Stimulated activated CD8-positive, alpha-beta memory T cell treated with anti-CD3 and anti-CD28 coated beads, Interleukin-2, amount 100 ng/mL, for 1 hour (primary cell): Measurements from ENCODE around the gene ATG16L2.
"Not testable (repeated sequence)": the region's sequence is repeated elsewhere in the genome, so short reads cannot be mapped to it uniquely, and the experiment has no call there.

Source experiments
- DNase-seq, 2 donors: peaks; one replicate each; pipeline ENCODE4 v3.0.0-alpha.2; 2020; ENCODE audit warnings: low read depth in 2 of 2

The ATG16L2 gene

DNA sequence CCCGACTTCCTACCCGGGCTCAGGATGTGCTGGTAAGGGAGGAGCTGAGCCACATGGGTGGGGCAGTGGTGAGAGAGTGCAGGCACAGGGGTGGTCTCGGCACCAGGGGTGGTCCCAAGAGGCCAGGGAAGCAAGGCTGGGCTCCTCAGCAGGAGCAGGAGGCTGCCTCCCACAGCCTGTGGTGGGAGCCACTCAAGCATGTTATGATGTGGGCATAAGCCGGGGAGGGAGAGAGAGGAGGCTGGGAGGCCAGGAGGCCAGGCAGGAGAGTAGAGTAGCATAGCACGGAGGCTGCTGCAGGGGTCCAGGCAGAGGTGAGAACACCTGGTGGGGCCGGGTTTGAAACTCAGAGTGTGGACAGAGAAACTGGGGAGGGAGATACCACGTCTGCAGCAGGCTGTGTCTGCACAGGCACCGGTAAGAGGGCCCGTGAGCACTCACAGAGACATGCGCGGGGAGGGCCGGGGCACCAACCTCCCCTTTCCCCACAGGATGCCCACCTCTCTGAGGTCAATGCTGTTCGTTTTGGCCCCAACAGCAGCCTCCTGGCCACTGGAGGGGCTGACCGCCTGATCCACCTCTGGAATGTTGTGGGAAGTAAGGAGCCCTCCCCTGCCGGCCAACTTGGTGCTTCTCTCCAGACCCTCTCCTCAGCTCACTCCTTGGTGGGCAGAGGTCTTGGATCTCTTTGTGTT is 10.7 kb downstream of the ATG16L2 start:
- DNase-seq, result no peak

- DNase-seq, result no peak
Measured at GRCh38 chr11:72825661-72826060, 11.4 kb downstream of the ATG16L2 start.

GRCh38 chr11:72826191-72826941 is 12.2 kb downstream of the ATG16L2 start:
- DNase-seq, result no peak

DNA sequence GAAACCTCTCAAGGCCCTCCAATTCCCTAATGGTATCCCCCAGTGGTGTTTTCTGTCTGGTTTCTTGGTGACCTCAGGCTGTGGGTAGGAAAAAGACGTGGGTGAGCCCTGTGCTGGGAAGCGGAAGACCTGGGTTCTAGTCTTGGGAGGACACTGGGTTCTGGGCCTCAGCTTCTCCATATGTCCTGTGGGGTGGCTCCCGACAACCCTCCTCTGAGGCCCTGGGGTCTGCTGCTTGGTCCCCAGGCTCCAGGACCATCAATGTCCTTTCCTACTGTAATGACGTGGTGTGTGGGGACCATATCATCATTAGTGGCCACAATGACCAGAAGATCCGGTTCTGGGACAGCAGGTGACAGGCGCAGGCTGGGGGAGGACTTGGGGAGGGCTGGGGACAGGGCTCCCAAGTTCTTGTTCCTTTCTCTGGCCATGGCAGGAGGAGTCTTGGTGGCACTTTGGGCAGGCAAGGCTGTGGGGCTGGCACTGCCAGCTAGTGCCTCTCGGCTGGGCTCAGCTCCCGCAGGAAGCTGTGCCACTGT is 12.8 kb downstream of the ATG16L2 start:
- no peak for DNase-seq

GRCh38 chr11:72827656-72828055 is 13.4 kb downstream of the ATG16L2 start:
- DNase-seq, result not testable (repeated sequence)

DNA sequence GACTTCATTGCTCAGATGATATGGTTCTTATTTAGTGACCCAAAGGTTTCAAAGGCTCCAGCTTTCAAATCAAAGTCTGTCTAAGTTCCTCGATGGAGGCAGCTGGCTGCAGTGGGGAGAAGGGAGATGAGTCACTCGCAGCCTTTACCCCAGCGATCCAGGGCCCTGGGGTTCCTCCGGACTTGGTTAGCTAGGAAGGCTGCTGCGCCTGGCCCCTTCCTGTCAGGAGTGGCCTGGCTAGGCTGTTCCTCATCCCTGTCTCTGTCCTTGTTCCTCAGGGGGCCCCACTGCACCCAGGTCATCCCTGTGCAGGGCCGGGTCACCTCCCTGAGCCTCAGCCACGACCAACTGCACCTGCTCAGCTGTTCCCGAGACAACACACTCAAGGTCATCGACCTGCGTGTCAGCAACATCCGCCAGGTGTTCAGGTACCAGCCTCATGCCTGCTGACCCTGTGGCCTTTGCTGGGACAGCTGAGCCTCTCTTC is 13.9 kb downstream of the ATG16L2 start:
- no peak for DNase-seq

DNA sequence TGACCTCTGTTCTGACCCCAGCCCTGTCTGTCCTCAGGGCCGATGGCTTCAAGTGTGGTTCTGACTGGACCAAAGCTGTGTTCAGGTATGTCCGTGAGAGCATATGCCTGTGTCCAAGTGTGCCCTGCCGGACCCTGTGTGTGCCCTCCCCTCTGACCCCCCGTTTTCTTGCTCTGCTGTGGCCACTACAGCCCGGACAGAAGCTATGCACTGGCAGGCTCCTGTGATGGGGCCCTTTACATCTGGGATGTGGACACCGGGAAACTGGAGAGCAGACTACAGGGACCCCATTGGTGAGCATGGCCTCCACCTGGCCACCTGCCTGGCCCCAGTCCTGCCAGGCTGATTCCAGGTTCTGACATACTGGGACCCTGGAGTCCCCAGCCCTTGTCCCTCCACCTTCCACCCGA is 14.5 kb downstream of the ATG16L2 start:
- no peak for DNase-seq

GRCh38 chr11:72829178-72829577 is 15.0 kb downstream of the ATG16L2 start:
- no peak for DNase-seq

GRCh38 chr11:72829884-72830533 is 15.8 kb downstream of the ATG16L2 start:
- DNase-seq, result no peak

DNA sequence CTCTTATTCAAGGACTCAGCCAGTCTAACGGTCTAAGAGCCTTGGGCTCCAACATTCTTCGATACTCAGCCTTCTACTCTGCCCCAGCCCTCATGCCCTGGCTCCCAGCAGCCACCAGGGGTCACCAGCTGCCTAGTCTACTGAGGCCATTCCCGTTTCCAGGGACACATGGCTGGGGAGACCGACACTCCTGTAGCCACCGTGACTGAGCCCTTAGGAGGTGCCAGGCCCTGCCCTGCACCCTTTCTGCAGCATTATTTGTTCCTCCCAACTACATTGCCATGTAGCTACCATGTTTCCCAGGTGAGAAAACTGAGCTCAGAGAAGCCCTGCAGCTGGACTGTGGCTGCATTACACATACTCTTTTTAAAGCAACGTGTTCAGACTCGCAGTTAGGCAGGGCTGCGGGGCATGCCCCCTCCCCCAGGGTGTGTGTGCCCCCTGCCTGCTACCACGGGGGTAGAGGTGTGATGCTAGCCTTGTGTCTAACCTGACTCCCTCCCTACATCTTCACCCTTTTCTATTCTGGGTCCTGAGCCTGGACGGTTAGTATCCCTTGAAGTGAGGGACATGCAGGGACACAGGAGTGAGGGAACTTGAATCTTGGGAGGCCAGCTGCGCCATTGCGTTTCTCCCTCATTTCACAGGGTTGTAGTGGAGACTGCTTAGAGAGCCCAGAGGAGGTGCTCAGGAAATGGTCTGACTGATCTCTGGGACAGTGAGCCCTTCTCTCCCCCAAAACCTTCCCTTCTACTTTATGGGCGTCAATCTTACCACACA is 17.5 kb downstream of the ATG16L2 start:
- DNase-seq, result no peak

- no peak for DNase-seq
Measured at GRCh38 chr11:72832301-72833082, 18.3 kb downstream of the ATG16L2 start.

DNA sequence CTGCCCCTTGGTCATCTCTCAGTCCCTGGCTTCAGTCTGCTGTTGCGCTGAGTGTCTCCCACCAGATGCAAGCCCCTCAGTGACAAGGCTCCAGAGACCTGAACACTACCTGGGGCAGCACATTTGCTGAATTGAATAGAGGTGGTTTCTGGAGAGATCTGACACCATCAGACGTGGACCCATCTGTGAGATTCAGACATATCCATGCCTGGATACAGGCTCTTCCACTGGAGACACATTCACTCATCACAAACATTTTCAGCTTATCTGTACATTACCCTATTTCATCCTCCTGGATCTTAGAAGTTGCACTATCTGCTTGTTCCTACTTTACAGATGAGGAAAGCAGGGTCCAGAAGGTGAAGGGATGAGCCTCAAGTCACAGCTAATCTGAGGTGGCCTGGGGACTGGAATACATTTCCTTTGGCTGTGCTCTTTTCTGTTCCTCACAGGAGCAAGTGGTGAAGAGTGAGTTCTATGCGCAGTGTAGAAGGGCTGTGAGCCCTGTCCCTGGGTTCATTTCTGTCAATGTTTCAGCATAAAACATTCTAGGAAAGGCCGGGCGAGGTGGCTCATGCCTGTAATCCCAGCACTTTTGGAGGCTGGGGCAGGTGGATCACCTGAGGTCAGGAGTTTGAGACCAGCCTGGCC is 19.0 kb downstream of the ATG16L2 start:
- no peak for DNase-seq

GRCh38 chr11:72833811-72834493 is 19.7 kb downstream of the ATG16L2 start:
- DNase-seq, result no peak

DNA sequence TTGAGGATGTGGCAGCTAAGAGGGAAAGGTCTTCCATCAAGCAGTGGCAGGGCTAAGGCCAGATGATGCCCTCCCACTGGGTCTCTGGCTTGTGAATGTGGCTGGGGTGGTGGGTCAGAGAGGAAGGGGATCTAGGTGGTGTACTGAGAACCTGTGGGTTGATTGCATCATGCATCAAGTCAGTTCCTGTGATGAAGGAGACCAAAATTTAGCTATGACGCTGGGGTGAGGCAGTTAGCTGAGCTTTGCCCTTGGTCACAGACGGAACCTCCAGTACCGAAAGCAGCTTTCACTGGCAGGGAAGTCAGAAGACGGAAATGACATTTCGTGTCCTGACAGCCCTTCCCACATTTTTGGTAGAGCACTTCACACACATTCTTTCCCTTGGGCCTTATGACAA is 20.7 kb downstream of the ATG16L2 start:
- no peak for DNase-seq

GRCh38 chr11:72836111-72836510 is 21.9 kb downstream of the ATG16L2 start:
- DNase-seq, result no peak

DNA sequence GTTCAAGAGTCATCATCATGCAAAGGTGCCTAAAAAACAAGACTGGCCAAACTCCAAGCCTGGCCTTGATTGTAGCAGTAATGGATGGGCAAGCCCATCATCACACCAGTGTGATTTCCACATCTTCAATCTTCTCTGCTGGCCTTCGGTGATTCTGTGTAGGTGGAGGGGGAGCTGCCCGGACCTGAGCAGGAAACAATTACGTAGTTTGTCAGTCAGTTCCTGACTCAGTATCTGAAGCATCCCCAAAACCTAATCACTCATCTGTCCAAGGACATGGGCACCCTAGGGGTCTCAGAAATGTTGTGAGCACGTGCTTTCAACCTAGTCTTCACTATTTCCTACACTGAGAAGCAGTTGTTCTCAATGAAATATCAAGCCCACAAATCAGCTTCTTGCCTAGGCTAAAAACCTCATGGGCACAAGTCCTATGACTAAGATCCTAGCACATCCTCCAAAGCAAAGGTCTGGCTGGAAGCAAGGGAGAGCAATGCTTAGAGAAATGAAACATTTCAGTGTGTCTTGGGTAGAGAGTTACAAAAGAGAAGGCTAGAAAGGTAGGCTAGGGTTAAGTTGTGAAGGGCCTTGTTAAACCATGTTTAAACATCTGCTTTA is 24.6 kb downstream of the ATG16L2 start:
- DNase-seq, result no peak

GRCh38 chr11:72840780-72841179 is 26.6 kb downstream of the ATG16L2 start:
- DNase-seq, result no peak

- DNase-seq, result no peak
Measured at GRCh38 chr11:72841397-72841796, 27.2 kb downstream of the ATG16L2 start.

GRCh38 chr11:72842126-72842525 is 27.9 kb downstream of the ATG16L2 start:
- no peak for DNase-seq
